SK-N-SH treated with all-trans-retinoic acid at 6 μM for 48 hours (cell line): ENCODE data around the gene DNAH9.

Experiments
- ATAC-seq: fragments of 200-7000 bp; cut with Tn5 transposase; 3 replicates; pipeline ENCODE4 v1.9.1; 2020; ENCODE audit warnings: mild to moderate bottlenecking, moderate library complexity
- ARNTL ChIP-seq: fragments of 450-650 bp; formaldehyde crosslinking; IDR thresholded peaks from 2 replicates; pipeline ENCODE4 v1.5.0; 2020; ENCODE audit warnings: low read depth, mild to moderate bottlenecking, moderate library complexity, borderline replicate concordance
- BACH2 ChIP-seq: fragments of 250-450 bp; sonication (Bioruptor Pico); IDR thresholded peaks from 2 replicates; pipeline ENCODE4 v1.9.0; 2021; ENCODE audit warnings: mild to moderate bottlenecking, borderline replicate concordance
- CREB5 ChIP-seq: fragments of 250-450 bp; sonication (Bioruptor Pico); IDR thresholded peaks from 2 replicates; pipeline ENCODE4 v1.5.1; 2020; ENCODE audit warnings: low read depth, mild to moderate bottlenecking, moderate library complexity
- CSDC2 ChIP-seq: fragments of 250-450 bp; sonication (Bioruptor Pico); IDR thresholded peaks from 2 replicates; pipeline ENCODE4 v1.5.0; 2020; ENCODE audit warnings: mild to moderate bottlenecking, moderate library complexity
- CSRNP3 ChIP-seq: fragments of 250-450 bp; sonication (Bioruptor Pico); IDR thresholded peaks from 2 replicates; pipeline ENCODE4 v1.5.1; 2021; ENCODE audit warnings: mild to moderate bottlenecking, moderate library complexity
- ESRRG ChIP-seq: fragments of 250-450 bp; sonication (Bioruptor Pico); IDR thresholded peaks from 2 replicates; pipeline ENCODE4 v1.6.1; 2021; ENCODE audit warnings: mild to moderate bottlenecking
- GLIS3 ChIP-seq: fragments of 250-450 bp; sonication (Bioruptor Pico); IDR thresholded peaks from 2 replicates; pipeline ENCODE4 v1.5.0; 2020; ENCODE audit warnings: mild to moderate bottlenecking, moderate library complexity
- ISL1 ChIP-seq: fragments of 250-450 bp; sonication (Bioruptor Pico); IDR thresholded peaks from 2 replicates; pipeline ENCODE4 v2.1.2; 2022; ENCODE audit warnings: mild to moderate bottlenecking, moderate library complexity
- OSR1 ChIP-seq: fragments of 250-450 bp; sonication (Bioruptor Pico); IDR thresholded peaks from 2 replicates; pipeline ENCODE4 v1.8.0; 2022; ENCODE audit warnings: moderate library complexity, mild to moderate bottlenecking, inconsistent platforms
- PATZ1 ChIP-seq: fragments of 250-450 bp; sonication (Bioruptor Pico); IDR thresholded peaks from 2 replicates; pipeline ENCODE4 v1.8.0; 2020; ENCODE audit warnings: mild to moderate bottlenecking, moderate library complexity, borderline replicate concordance
- POU6F1 ChIP-seq: fragments of 250-450 bp; sonication (Bioruptor Pico); IDR thresholded peaks from 2 replicates; pipeline ENCODE4 v1.8.0; 2021; ENCODE audit warnings: low read depth, mild to moderate bottlenecking, moderate library complexity, borderline replicate concordance
- PPARA ChIP-seq: fragments of 250-450 bp; sonication (Bioruptor Pico); IDR thresholded peaks from 2 replicates; pipeline ENCODE4 v1.5.0; 2020; ENCODE audit warnings: mild to moderate bottlenecking, borderline replicate concordance
- RARB ChIP-seq: fragments of 250-450 bp; sonication (Bioruptor Pico); IDR thresholded peaks from 2 replicates; pipeline ENCODE4 v1.8.0; 2021; ENCODE audit warnings: mild to moderate bottlenecking, moderate library complexity
- SNAI2 ChIP-seq: fragments of 250-450 bp; sonication (Bioruptor Pico); IDR thresholded peaks from 2 replicates; pipeline ENCODE4 v1.5.0; 2020; ENCODE audit warnings: mild to moderate bottlenecking, moderate library complexity
- TCF4 ChIP-seq: fragments of 250-450 bp; sonication (Bioruptor Pico); IDR thresholded peaks from 2 replicates; pipeline ENCODE4 v1.8.0; 2021; ENCODE audit warnings: mild to moderate bottlenecking, moderate library complexity, borderline replicate concordance
- TOX ChIP-seq: fragments of 250-450 bp; sonication (Bioruptor Pico); IDR thresholded peaks from 2 replicates; pipeline ENCODE4 v1.8.0; 2021; ENCODE audit warnings: mild to moderate bottlenecking, moderate library complexity, borderline replicate concordance
- TSHZ2 ChIP-seq: fragments of 250-450 bp; sonication (Bioruptor Pico); IDR thresholded peaks from 2 replicates; pipeline ENCODE4 v1.5.0; 2020; ENCODE audit warnings: mild to moderate bottlenecking, moderate library complexity
- ZC3H10 ChIP-seq: fragments of 250-450 bp; sonication (Bioruptor Pico); IDR thresholded peaks from 2 replicates; pipeline ENCODE4 v1.5.1; 2021; ENCODE audit warnings: mild to moderate bottlenecking, moderate library complexity
- ZFP3 ChIP-seq: fragments of 250-450 bp; sonication (Bioruptor Pico); IDR thresholded peaks from 2 replicates; pipeline ENCODE4 v1.5.0; 2020; ENCODE audit warnings: mild to moderate bottlenecking, moderate library complexity
- ZFP30 ChIP-seq: fragments of 450-650 bp; formaldehyde crosslinking; IDR thresholded peaks from 2 replicates; pipeline ENCODE4 v1.5.0; 2022; ENCODE audit warnings: mild to moderate bottlenecking, moderate library complexity
- ZNF565 ChIP-seq: fragments of 450-650 bp; formaldehyde crosslinking; conservative IDR thresholded peaks from 2 replicates; pipeline ENCODE4 v1.5.0; 2020; ENCODE audit warnings: low read depth, mild to moderate bottlenecking, moderate library complexity
- ZNF70 ChIP-seq: fragments of 450-650 bp; formaldehyde crosslinking; IDR thresholded peaks from 2 replicates; pipeline ENCODE4 v1.5.0; 2020; ENCODE audit warnings: mild to moderate bottlenecking, moderate library complexity
- ZNF8 ChIP-seq: fragments of 450-650 bp; formaldehyde crosslinking; IDR thresholded peaks from 2 replicates; pipeline ENCODE4 v1.5.0; 2020; ENCODE audit warnings: mild to moderate bottlenecking, moderate library complexity

Gene DNAH9

GRCh38 chr17:11900041-11900476, 301.8 kb downstream of the DNAH9 start:
- no peak for ATAC-seq
- TF ChIP-seq SNAI2 (CRISPR knock-in tag) (no peak), TSHZ2 (CRISPR knock-in tag) (no peak), ZC3H10 (CRISPR knock-in tag) (no peak), CSDC2 (no peak), POU6F1 (no peak), OSR1 (CRISPR knock-in tag) (no peak), ZFP30 (CRISPR knock-in tag) (no peak), PPARA (CRISPR knock-in tag) (no peak), TCF4 (CRISPR knock-in tag) (no peak), CSRNP3 (CRISPR knock-in tag) (no peak), BACH2 (CRISPR knock-in tag) (no peak), ISL1 (CRISPR knock-in tag) (no peak), TOX (no peak)

- ATAC-seq, result no peak
- no peak for TF ChIP-seq OSR1 (CRISPR knock-in tag)
- no peak for TF ChIP-seq ARNTL
- no peak for TF ChIP-seq CSRNP3 (CRISPR knock-in tag)
- no peak for TF ChIP-seq ZFP30 (CRISPR knock-in tag)
- TF ChIP-seq ESRRG (CRISPR knock-in tag), result no peak
- TF ChIP-seq ZC3H10 (CRISPR knock-in tag), result no peak
- TF ChIP-seq ZNF70 (CRISPR knock-in tag), result no peak
- TF ChIP-seq ZFP3 (CRISPR knock-in tag), result no peak
- TF ChIP-seq RARB, result no peak
- TF ChIP-seq CREB5, result no peak
- TF ChIP-seq TCF4 (CRISPR knock-in tag), result no peak
- no peak for TF ChIP-seq ZNF8 (CRISPR knock-in tag)
- no peak for TF ChIP-seq ZNF565 (CRISPR knock-in tag)
- TF ChIP-seq, all 23 proteins: peak for 0
Measured at GRCh38 chr17:11900655-11901054, 302.4 kb downstream of the DNAH9 start.

GRCh38 chr17:11901931-11902330, 303.7 kb downstream of the DNAH9 start:
- no peak for TF ChIP-seq ESRRG (CRISPR knock-in tag)
- no peak for ATAC-seq

- ATAC-seq, result no peak
- no peak for TF ChIP-seq RARB
- no peak for TF ChIP-seq GLIS3
- TF ChIP-seq PATZ1 (CRISPR knock-in tag), result no peak
- no peak for TF ChIP-seq ESRRG (CRISPR knock-in tag)
Measured at GRCh38 chr17:11908711-11909146, 310.5 kb downstream of the DNAH9 start.
